ENCODE data around the gene ANKRD18A. TPM values are rescaled to one million over a fixed set of nuclear protein-coding genes. Genes with fewer than 3 reads are reported as not detected.
"Not testable (repeated sequence)": the region's sequence is repeated elsewhere in the genome, so short reads cannot be mapped to it uniquely, and the experiment has no call there.

Gene ANKRD18A
- total RNA-seq, 1 experiment from 2014 or later: 0.34 TPM

DNA sequence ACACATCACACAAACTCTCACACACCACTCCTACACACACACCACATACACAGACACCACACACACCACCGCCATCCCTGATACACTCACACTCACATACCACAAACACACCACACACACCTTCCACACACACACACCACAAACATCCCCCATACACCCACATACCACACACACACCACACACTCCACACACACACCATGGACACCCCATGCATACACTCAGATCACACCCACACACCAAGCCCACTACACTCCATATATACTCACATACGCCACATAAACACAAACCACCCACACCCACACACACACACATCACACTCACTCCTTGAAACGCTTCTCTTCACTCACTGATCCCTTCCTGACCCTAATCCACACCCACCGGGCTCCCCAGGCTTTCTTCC lies 9.1 kb upstream of the ANKRD18A start:
- DNase-seq (ENCODE audit: low read depth): no peak

DNA sequence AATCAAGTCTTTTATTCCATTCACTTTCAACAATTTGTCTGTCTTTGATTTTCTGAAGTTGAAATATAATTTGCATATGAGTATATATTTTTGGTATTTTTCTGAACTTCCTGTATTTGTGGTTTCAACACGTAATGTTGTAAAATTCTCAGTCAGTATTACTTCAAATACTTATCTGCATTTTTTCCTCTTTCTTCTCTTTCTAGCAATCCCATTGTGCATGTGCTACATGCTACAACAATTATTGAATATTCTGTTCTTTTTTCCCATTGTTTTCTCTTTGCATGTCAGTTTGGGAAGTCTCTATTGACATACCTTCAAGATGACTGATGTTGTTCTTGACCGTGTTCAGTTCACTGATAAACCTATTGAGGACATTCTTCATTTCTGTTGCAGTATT lies 5.6 kb upstream of the ANKRD18A start:
- DNase-seq (ENCODE audit: low read depth): no peak

DNA sequence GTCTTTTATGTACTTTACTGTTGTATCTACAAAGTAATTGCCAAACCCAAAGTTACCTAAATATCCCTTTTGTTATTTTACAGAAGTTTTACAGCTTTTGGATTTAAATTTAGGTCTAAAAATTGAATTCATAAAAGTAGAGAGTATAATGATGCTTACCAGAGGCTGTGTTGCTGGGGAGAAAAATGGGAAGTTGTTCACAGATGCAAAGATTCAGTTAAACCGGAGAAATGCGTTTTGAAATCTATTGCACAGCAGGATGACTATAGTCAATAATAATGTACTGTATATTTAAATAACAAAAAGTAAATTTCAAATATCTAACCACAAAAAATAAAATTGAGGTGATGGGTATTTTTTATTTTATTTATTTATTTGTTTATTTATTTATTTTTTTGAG lies 2.6 kb upstream of the ANKRD18A start:
- DNase-seq (ENCODE audit: low read depth): no peak

DNA sequence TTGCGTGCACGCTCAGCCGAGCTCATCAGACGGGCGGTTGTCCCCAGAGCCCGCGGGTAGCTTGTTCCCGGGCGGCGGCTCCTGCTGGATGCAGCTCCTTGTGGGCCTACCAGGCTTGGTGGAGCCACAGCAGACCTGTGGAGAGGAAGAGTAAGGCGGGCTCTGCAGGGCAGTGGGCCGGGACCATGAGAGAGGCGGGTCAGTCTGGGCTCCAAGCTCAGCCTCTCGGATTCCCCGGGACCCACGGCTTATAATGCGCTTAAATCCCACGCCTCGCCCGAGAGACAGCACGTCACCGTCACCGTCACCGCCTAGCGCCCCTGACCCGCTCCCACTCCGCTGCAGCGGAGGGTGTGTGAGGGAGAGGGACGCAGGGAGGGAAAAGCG lies 1.9 kb upstream of the ANKRD18A start:
- no peak for DNase-seq (ENCODE audit: low read depth)

GRCh38 chr9:38621434-38622287 lies 1.3 kb upstream of the ANKRD18A start:
- DNase-seq (ENCODE audit: low read depth): peak; percentile 64

- no peak for DNase-seq (ENCODE audit: low read depth)
Measured at GRCh38 chr9:38619556-38620447, 594 bp downstream of the ANKRD18A start.

DNA sequence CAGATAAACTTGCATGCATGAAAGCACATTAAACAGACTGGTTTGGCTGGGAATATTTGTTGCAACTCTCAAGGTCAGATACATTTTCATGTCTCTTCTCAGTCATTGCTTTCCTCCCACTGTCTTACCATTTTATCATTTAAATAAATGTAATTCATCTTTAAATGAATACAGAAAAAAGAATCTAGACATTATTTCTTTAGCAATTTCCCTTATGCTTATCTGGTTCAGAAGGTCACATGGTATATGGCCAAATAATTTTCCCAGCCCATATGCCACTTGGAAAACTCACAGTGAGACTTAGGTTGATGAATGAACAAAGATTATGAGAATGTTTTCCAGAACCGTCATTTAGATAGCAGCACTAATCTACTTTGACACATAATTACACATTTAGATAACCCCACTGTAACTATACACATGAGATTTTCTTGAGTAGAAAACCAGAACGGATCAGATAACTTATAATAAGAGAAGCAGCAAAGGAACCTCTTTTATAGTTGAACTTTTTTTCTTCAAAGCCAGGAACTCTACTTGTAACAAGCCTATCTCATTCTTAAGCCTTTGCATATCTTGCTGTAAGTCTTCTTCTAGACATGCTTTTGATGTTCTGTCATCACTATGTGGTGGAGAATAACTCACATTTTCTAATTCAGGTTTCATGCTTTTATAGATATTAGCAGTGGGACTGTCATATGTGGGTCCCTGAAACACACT lies 22.2 kb downstream of the ANKRD18A start:
- DNase-seq (ENCODE audit: low read depth): not testable (repeated sequence)

- DNase-seq (ENCODE audit: low read depth): not testable (repeated sequence)
Measured at GRCh38 chr9:38595117-38595516, 25.3 kb downstream of the ANKRD18A start.

- DNase-seq (ENCODE audit: low read depth): peak; percentile 92
Measured at GRCh38 chr9:38591346-38592063, 28.9 kb downstream of the ANKRD18A start.

DNA sequence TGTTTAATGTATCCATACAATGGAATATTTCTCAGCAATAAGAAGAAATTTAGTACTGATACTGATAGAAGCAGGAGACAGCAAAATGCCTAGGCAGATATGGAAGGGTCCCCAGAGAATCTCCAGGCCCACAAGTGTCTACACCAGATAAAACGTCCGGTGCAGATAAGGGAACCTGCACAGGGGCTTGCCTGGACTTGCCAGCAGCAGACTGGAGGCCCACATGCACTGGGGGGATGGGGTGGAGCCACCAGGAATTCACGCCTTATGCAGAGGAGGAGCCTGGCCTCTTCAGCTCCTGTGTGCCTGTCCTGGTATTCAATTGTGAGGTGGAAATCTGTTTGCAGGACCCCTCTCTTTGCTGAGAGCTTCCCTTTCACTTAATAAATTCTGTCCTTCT lies 36.6 kb downstream of the ANKRD18A start:
- not testable (repeated sequence) for DNase-seq (ENCODE audit: low read depth)

GRCh38 chr9:38580112-38580511 lies 40.3 kb downstream of the ANKRD18A start:
- DNase-seq (ENCODE audit: low read depth): peak; percentile 5

DNA sequence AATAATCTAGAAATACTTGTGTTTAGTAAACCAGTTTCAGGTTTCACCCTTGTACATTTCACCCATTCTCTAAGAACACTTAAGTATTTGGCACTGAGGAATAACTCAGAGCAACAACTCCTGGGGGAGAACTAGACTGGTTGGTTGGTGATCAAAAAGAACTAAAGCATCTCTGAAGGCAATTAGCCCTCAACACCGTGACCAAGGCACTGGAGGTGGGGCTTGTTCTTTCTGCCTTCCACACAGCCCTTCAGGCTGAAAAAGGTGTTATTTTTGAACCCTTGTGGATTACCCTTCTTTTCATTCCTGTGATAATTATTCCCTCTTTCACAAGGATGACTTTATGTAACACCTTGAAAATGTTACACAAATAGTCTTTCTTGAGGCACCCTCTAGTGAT lies 44.2 kb downstream of the ANKRD18A start:
- not testable (repeated sequence) for DNase-seq (ENCODE audit: low read depth)

DNA sequence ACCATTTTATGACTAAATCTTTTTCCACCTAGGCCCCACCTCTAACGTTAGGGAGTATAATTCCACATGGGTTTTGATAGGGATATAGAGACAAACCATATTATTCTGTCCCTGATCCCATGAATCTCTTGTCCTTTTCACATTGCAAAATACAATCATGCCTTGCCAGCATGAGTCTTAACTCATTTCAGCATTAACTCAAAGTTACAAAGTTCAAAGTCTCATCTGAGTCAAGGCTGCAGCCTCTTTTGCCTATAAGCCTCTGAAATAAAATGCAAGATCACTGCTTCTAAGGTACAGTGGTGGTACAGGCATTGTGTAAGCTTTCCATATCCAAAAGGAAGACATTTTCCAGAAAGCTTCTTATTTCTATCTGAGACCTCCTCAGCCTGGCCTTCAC lies 54.3 kb downstream of the ANKRD18A start:
- DNase-seq (ENCODE audit: low read depth): not testable (repeated sequence)

GRCh38 chr9:38565178-38565577 lies 55.2 kb downstream of the ANKRD18A start:
- DNase-seq (ENCODE audit: low read depth): not testable (repeated sequence)

GRCh38 chr9:38563911-38564310 lies 56.5 kb downstream of the ANKRD18A start:
- not testable (repeated sequence) for DNase-seq (ENCODE audit: low read depth)

DNA sequence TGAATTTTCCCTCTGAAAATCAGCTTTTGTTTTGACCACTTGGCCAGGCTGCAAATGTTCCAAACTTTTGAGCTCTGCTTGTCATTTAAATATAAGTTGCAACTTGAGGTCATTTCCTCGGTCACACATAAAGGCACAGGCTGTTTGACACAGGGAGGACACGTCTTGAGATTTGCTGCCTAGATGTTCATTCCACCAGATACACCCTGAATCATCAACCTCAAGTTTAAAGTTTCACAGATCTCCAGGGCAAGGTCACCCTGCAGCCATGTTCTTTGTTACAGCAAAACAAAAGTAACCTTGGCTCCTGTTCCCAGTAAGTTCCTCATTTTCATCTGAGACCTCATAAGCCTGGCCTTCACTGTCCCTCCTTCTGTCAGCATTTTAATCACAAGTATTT lies 59.3 kb downstream of the ANKRD18A start:
- DNase-seq (ENCODE audit: low read depth): peak; percentile 8

DNA sequence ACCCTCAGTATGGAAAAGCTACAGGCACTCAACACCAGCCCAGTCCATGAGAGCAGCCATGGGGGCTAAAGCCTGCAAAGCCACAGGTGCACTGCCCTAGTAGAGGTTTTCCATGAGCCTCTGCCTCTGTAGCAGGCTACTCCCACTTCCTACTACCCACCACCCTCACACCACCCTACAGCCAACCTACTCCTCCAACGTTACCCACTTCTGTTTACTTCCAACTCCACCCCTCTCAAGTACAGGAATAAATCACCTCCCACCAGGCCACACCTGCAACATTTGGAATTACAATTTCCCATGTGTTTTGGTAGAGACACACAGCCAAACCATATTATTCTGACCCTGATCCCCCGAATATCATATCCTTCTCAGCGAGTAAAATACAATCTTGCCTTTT lies 61.2 kb downstream of the ANKRD18A start:
- DNase-seq (ENCODE audit: low read depth): not testable (repeated sequence)

- DNase-seq (ENCODE audit: low read depth): not testable (repeated sequence)
Measured at GRCh38 chr9:38557746-38558145, 62.6 kb downstream of the ANKRD18A start.

- not testable (repeated sequence) for DNase-seq (ENCODE audit: low read depth)
Measured at GRCh38 chr9:38554966-38555365, 65.4 kb downstream of the ANKRD18A start.

DNA sequence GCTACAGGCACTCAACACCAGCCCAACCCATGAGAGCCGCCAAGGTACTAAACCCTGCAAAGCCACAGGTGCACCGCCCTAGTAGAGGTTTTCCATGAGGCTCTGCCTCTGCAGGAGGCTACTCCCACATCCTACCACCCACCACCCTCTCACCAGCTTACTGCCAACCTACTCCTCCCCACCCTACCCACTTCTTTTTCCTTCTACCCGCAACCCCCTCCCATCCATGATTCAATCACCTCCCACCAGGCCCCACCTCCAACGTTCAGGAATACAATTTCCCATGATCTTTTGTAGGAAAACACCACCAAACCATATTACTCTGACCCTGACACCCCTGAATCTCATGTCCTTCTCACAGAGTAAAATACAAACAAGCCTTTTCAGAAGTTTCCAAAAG lies 67.4 kb downstream of the ANKRD18A start:
- not testable (repeated sequence) for DNase-seq (ENCODE audit: low read depth)

Measured in LHCN-M2 (cell line).